HG03432 (cell line): ENCODE data around the gene TTL.
A peak's percentile ranks its signal among the peaks of the same experiment; 100 is the strongest.
"Not testable (repeated sequence)": the region's sequence is repeated elsewhere in the genome, so short reads cannot be mapped to it uniquely, and the experiment has no call there.

Experiments used
- ATAC-seq: cut with Tn5 transposase; IDR thresholded peaks from one replicate; pipeline ENCODE4 v1.9.1; 2021; ENCODE audit warnings: mild to moderate bottlenecking, moderate library complexity; ENCODE audit not compliant: unreplicated experiment

The TTL gene

DNA sequence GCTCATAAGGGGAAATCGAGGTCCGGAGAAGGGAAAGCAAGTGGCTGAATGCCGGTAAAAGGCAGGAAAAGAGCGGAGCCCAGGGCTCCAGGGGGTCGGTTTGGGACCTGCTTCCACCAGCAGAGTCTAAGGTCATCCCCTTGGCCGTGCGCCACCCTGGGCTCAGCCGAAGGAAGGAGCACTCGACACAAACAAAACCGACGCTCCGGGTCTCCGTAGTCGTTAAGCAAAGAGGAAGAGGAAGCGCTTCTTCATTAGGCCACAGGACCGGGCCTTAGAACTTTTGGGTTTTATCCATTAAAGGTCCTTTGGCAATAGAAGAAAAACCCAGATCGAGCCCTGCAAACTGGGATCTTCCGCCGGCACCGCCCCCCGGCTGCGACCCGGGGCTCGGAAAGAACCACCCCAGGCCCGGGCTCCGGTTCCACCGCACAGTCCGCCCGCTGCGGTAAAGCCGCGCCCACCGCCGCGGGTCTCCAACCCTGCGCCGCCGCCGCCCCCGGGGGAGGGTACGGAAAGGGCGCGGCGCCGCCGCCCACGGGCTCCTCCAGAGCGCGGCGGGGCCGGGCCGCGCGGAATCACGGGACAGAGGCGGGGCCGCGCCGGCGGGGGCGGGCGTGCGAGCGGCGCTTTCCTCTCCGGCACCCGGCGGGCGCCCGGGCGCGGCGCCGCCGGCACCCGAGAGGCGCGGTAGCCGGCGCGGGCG, at the start of gene TTL:
Gene TTL (plus strand): TSS at position 629 of the 706 bp plus-strand sequence. CDS start 189 bp downstream, outside the sequence.
- ATAC-seq: peak; percentile 73

DNA sequence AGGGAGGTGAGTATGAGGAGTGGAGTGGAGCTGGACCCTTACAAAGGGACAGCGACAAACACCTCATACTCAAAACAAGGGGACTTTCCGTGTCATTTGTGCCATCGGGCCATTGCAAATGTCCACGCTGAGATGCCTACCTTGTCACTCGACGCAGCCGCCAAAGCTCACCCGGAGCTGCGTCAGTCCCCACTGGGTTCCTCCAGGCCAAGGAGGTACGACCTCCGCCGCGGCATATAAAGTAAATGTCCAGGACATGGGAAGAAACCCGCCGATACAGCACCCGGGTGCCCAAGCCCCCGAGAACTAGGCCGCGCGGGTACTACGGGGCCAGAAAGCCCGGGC, 49.6 kb upstream of the TTL start:
- ATAC-seq: not testable (repeated sequence)

DNA sequence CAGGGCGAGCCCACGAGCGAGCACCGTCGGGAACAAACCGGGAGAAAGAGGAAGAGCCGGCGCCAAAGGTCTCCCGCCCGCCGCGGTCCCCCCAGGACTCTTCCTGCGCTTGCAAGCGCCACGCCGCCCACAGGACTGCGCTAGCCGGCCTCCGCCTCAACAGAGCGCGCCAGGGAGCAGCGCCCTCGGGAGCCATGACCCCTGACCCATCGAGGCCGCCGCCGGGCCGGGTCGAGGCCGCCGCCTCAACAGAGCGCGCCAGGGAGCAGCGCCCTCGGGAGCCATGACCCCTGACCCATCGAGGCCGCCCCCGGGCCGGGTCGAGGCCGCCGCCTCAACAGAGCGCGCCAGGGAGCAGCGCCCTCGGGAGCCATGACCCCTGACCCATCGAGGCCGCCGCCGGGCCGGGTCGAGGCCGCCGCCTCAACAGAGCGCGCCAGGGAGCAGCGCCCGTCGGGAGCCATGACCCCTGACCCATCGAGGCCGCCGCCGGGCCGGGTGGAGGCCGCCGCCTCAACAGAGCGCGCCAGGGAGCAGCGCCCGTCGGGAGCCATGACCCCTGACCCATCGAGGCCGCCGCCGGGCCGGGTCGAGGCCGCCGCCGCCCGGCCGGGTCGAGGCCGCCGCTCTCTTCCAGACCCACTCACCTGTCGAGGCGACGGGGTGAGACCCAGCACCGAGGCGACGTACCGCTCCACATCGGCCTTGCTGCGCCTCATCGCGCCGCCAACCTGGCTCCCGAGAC, 49.0 kb upstream of the TTL start:
- not testable (repeated sequence) for ATAC-seq

DNA sequence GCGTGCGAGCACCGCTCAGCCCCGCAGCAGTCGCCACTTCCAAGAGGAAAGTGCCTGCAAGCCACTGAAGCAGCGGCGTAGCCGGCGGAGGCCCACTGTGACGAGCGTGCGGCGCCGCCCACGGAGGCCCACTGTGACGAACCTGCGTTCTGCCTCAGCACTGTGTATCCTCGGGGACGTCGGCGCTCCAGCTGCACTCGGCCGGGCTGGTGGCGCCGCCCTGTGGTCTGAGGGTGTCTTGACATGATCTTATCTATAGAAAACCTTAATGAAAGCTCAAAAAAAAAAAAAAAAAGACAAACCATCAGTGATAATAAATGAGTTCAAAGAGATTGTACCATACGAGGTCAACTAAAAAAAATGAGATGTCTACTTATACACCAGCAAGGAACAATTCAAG, 48.5 kb upstream of the TTL start, which contains the start of gene RGPD8:
Gene RGPD8 (minus strand): TSS at position 166 of the 400 bp plus-strand sequence. CDS start 192 bp downstream, outside the sequence.
- ATAC-seq: peak; percentile 97

DNA sequence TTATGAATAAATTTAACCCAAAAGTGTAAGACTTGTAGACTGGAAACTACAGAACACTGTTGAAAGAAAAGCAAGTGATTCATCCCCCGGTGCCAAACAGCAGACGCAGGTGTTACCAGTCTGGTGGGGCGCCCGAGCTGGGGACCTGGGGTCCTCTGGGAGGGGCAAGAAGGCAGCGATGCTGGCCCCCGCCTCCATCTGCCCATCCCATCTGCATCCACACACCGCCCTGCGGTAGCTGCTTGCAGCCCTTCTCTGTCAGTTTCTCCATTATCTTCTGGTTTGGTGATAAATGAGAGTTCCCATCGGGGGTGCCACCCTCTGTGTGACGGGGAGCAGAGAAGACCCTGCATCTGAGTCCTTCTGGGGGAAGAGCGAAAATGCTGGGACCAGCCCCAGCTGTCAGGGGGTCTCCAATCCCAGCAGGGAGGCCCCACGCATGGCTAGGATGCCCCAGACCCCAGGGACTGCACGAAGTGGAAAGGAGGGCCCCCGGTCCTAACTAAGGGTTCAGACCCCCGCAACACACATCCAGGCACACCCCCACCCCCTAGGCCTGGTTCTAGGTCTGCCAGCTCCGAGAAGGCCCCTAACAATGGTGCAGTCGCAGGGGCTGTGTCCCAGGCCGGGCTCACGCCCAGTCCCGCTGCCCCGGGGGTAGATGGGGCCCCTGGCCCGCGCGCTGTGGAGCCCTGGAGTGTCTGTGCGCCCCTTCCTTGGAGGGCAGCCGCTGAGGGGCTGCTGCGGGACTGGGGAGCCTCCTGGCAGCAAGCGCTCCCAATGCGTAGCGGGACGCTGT, 47.8 kb upstream of the TTL start:
- ATAC-seq: no peak

DNA sequence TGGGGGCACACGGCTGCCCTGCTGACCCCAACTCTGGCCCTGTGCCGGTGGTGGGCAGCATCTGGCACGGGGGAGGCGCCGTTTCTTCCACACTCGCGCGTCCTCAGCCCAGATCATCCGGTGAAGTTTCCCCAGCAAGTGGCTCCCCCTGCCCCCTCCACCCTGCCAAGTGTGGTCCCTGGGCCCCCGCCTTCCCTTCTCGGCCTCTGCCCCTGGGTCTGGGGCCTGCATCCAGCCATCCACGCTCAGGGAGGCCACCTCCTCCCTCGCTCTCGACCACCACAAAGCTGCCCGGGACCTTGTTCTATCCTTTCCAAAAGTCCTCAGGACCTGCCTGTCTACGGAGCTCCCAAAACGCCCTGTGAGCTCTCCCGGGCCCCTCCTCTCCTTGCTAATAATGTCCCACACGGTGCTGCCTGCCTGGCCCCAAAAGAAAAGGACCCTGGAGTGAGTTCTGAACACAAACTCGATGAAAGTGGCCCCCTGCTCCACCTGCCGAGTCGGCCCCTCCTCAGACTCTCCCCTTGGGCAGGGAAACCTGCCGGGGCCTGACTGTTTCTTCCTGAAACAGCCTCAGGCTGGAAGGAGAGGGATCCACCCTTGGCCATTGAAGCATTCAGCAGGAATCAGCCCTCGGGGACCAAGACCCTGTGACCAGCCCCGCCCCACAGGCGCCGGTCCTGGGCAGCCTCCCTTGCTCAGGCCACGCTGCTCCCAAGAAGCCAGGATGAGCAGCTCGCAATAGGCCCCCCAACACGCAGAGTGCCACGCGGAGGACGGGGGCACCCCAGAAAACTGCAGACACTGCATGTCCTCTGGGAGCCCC, 46.9 kb upstream of the TTL start:
- ATAC-seq: not testable (repeated sequence)

DNA sequence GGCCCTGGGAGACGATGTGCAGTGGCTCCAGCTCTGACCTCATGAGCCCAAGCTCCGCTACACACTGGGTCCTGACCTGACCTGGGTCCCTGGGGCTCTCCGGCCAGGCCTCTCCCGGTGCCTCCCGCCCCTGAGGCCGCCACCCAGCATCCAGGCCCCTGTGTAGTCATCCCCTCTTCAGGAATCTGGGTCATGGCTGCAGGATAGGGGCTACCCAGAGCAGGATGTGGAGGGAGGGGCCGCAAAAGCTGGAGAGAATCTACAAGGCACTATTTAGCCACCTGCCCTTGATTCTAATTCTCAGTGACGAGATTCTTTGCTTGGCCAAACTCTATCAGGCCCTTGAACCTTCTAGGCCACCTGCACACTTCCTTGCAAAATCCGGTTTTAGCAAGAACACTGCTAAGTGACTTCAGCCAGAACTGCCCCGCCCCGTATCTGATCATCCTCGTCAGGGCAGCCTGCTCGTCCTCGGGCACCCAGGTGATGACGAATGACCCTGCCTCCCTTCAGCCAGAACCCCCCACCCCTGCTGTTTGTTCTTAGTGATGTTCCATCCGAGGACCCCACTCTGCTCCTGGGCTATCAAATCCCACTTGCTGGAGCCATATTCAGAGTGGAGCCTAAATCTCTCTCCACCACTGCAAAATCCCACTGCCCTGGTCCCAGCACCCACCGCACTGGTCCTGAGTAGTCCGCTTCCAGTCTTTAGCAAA, 46.1 kb upstream of the TTL start:
- not testable (repeated sequence) for ATAC-seq

DNA sequence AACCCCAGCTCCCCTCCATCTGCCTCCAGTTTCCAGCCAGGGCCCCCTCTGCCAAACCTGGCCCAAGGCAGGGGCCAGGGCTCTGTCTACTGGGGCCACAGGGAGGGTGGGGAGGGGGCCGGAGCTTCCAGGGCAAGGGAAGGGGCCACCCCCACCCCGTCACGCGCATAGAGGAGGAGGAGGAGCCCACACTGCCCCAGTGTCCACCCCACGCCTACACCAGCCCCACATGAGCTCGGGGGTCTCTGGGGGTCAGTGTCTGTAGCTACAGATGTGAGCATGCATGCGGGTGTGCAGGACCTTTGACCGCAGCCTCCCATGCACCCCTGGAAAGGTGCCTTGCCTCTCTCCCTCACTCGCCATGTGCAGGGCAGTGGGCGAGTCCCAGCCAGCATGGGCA, 45.0 kb upstream of the TTL start:
- not testable (repeated sequence) for ATAC-seq

DNA sequence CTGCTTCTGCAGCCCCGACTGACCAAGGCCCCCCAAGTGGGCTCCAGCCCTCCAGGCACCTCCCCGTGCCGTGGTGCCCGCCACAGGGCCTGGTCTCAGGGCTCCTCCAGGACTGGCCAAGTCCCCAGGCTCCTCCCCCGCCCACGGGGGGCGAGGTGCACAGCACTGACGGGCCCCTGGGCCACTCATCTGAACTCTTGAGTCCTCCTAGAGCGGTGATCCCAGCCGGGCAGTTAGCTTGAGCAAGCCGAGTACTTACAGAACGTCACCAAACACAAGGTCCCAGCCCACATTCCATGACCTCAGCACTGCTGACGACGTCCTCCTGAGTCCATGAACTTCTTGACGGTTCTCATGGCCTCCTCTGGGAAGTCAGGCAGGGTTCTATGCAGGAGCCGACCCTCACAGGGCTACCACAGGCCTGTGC, 44.5 kb upstream of the TTL start:
- not testable (repeated sequence) for ATAC-seq

DNA sequence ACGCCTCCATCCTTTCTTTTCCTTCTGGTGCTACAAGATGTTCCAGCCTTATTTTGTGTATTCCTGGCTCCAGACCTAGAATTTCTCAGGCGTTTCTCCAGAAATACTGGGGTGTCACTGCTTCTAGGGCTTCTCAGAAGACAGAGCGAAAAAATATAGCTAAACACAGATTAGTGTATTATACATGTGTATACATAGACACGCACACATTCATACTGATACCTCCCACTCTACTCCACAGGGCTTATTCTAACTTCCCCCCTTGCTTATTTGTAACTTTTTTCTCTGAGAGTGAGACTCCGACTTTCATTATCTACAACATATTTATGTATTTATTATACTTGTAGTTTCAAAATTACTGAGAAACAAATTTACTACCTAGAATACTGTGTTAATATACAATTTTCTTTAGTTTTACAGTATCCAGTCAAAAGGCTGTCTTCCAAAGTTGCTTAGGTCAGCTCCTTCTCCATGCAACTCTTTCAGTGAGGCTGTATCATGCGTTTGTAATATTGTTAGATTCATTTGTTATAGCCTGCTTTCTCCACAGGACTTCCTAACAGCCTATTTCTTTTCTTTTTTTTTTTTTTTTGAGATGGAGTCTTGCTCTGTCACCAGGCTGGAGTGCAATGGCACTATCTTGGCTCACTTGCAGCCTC, 43.2 kb upstream of the TTL start:
- not testable (repeated sequence) for ATAC-seq

DNA sequence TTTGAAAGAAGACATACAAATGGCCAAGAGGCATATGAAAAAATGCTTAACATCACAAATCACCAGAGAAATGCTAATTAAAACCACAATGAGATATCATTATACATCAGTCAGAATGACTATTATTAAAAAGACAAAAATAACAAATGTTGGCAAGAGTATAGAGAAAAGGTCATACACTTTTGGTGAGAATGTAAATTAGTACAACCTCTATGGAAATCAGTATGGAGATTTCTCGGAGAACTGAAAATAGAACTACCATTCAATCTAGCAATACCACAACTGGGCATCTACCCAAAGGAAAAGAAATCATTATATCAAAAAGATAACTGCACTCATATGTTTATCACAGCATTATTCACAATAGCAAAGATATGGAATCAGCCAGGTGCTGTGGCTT, 37.7 kb upstream of the TTL start:
- ATAC-seq: not testable (repeated sequence)

DNA sequence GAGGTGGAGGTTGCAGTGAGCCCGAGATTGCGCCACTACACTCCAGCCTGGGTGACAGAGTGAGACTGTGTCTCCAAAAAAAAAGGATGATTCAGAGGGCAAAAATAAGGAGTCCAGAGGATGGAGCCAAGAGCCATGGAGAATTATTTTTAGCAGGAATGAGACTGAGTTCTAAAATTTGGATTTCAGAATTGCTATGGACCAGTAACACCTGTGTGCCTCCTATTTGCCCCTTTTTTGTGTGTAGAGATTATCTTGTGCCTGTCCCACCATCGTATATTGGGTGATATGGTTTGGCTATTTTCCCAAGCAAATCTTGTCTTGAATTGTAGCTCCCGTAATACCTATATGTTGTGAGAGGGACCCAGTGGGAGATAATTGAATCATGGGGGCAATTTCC, 32.1 kb upstream of the TTL start:
- no peak for ATAC-seq

DNA sequence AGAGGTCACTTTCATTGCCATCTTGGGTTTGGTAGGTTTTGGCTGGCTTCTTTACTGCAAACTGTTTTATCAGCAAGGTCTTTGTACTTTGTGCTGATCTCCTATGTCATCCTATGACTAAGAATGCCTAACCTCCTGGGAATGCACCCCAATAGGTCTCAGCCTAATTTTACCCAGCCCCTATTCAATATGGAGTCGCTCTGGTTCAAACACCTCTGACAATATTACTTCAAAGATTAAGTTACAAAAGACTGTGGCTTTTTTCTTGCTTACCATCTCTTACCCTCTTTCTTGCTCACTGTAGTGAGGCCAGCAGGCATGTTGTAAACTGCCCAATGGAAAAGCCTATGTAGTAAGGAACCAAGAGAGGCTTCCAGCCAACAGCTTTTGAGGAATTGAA, 30.6 kb upstream of the TTL start:
- no peak for ATAC-seq

DNA sequence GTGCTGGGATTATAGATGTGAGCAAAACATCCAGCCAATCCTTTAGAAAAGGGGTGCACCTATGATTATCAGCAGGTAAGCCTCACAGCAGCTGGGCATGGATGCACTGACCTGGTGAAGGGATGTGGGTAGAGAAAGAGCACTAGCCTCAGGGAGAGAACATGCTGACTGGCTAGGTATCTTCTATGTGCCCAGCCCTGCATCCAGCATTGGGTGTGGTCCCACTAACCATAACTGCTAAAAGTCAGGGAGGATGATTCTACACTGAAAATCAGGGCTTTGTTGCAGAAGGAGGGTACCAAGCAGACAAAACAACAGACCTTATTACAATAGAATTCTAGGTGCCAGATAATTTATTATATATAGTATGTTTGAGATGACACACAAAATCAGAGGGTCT, 27.4 kb upstream of the TTL start:
- no peak for ATAC-seq

DNA sequence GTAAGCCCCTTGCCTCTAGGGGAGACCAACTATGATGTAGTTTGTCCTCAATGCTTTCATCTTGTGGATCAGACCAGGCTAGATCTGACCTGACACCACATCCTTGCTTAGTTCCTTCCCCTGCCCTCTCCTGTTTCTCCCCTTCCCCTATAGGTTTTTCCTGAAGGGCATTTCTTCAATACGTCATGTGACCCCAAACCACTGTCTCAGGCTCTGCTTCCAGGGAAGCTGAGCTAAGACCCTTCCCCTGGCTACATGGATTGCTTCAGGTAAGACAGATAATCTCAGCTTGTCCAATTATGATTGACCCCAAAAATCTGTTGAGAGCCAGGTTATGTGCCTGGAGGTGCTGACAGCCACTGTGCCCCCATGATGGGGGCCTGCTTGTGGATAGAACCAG, 22.6 kb upstream of the TTL start:
- no peak for ATAC-seq

DNA sequence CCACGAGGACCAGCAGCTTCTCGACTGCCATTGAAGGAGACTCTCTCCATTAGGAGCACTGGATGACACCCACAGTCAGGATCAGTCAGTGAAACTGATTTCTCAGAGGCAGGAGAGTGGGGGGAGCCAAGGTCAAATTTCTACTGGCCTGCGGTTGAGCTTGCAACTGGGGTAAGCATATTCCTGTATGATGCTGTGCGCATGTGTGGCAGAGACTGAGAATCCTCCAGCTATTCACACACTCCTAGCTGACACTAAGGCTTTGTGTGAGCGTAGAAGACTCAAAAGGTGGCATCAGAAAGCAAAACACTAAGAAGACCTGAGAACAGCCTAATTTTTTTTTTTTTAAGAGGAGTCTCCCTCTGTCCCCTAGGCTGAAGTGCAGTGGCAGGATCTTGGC, 19.8 kb upstream of the TTL start:
- ATAC-seq: no peak

DNA sequence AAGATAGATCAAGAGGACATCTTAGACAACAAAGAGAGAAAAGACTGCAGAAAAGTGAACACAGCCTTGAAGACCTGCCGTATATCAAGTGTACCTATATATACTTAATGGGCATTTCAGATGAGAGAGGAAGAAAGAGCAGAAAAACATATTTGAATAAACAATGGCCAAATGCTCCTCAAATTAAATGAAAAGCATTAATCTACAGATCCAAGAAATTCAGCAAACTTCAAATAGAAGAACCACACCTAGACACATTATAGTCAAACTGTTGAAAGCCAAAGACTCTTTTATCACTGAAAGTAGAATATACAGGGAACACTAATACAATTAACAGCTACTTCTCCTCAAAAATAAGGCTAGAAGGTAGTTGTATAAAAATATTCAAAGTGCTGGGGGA, 18.7 kb upstream of the TTL start:
- ATAC-seq: no peak

DNA sequence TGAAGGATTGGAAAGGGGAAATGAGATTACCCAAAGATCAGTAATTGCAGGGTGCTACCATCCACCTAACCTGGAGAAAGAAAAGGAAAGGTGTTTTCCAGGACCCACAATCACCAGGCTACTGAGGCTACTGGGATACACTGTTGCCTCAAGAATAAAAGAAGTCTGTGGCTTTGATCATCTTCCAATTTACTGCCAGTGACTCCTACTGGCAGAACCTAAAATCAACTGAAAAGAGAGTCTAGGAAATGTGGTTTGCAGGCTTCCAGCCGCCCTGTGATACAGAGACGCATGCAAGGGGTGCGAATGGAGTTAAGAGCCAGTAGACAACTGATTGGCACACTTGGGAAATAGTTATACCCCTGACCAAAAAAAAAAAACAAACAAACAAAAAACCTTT, 16.6 kb upstream of the TTL start:
- no peak for ATAC-seq

DNA sequence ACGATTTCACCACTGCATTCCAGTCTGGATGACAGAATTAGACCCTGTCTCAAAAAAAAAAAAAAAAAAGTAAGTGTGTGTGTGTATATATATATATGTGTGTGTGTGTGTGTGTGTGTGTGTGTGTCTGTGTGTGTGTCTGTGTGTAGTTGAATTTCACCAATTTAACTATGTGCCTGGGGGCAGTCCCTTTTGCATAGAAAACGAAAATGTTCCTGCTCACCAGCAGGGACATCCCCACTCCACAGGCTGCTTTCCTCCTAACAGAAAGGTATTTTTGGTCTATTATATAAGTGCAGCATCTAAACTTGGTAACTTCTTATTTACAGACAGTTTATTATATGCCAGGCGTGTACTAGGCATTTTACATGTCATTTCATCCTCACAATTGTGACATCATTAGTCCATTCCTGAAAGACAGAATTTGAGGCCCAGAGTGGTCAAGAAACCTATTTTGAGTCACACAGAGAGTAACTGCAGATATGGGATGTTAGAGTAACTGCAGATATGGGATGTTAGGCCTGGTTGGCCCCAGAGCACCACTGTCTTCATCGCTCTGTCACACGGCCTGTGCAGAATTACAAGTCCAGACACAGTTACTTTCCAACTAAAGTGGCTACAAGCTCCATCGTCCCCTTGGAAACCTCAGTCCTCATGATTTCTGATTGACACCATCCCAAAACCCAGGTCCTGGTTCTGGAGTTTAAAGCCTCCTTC, 9.3 kb upstream of the TTL start:
- no peak for ATAC-seq
